Lower leg skin (tissue), 3 donors: ENCODE results near the gene HPSE.

ENCODE experiments used
- CTCF ChIP-seq, 3 donors: fragments of 450-650 bp; IDR thresholded peaks; one replicate each; pipeline ENCODE4 v1.5.1; 2016; ENCODE audit warnings: antibody characterized with exemption in 3 of 3, mild to moderate bottlenecking in 3 of 3, moderate library complexity in 2 of 3
- POLR2A ChIP-seq, 2 donors: fragments of 450-650 bp; IDR thresholded peaks; one replicate each; pipeline ENCODE4 v1.6.1; 2016 to 2017; ENCODE audit warnings: antibody characterized with exemption in 2 of 2, mild to moderate bottlenecking in 1 of 2, moderate library complexity in 1 of 2

DNA sequence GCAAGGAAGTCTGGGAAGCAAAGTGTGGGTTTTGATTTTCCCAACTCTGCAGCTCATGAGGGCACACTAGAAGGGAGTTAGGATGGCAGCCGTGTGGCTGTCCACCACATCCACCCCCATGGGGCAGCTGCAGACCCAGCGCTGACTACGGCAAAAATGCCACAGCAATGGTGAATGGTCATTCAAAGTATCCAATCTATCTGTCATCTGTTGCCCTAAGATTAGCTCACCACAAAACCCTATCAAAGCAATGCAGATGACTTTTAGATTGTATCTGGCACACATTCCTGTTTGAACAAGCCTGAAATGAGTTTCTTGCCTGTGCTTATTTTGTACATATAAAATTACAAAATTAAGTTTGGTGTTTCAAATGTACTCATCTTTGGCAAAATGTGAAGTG is 29.7 kb upstream of the HPSE start:
- TF ChIP-seq CTCF (IDR thresholded peaks at IDR 0.05) (no peak), POLR2A (IDR thresholded peaks at IDR 0.05) (no peak)
